Measurements from ENCODE around the gene OR5AC2. TPM values are rescaled to one million over a fixed set of nuclear protein-coding genes. Genes with fewer than 3 reads are reported as not detected.
A peak's percentile ranks its signal among the peaks of the same experiment; 100 is the strongest.

OR5AC2 gene
- total RNA-seq, 1 donor from 2014 or later: not detected

- Mint-ChIP-seq H3K4me3 (ENCODE audit: unreplicated experiment) (no peak overlapping the region), H3K27me3 (ENCODE audit: low read depth) (peaks cover 26% of the 10 kb centered on the region), H3K27ac (ENCODE audit: unreplicated experiment) (no peak overlapping the region), H3K36me3 (ENCODE audit: low read depth) (no peaks in the 10 kb centered on the region), H3K4me1 (ENCODE audit: low read depth) (no peaks in the 10 kb centered on the region), H3K9me3 (ENCODE audit: low read depth) (no peaks in the 10 kb centered on the region)
- peak; percentile 58 for TF ChIP-seq CTCF (IDR thresholded peaks at IDR 0.05)
- DNase-seq (ENCODE audit: low spot score): no peak
These were observed 18.1 kb upstream of the OR5AC2 start for GRCh38 chr3:98068824-98069223.

GRCh38 chr3:98070840-98071239, 16.1 kb upstream of the OR5AC2 start:
- Mint-ChIP-seq H3K9me3 (ENCODE audit: low read depth) (no peaks in the 10 kb centered on the region), H3K27ac (ENCODE audit: unreplicated experiment) (no peak overlapping the region), H3K4me3 (ENCODE audit: unreplicated experiment) (no peak overlapping the region), H3K27me3 (ENCODE audit: low read depth) (peaks cover 26% of the 10 kb centered on the region), H3K4me1 (ENCODE audit: low read depth) (no peaks in the 10 kb centered on the region), H3K36me3 (ENCODE audit: low read depth) (no peaks in the 10 kb centered on the region)
- no peak for DNase-seq (ENCODE audit: low spot score)
- TF ChIP-seq CTCF (IDR thresholded peaks at IDR 0.05): no peak

DNA sequence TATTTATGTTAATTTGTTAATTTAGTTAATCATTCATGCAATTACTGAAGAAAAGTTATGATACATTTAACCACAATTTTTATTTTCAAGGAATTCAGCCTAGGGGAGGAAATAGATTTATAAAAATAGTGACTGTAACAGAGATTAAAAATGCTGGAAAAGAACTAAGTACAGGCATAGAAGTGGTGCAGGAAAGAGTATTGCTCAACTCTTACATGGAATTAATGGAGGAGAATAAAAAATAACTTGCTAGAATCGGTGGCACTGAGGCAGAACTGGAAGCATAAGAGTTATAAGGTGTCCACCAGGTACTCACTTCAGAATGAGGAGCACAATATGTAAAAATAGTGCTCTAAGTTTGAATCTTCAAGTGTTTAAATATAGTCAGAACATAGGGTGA, 13.5 kb upstream of the OR5AC2 start:
- Mint-ChIP-seq H3K27me3 (ENCODE audit: low read depth) (peaks cover 22% of the 10 kb centered on the region), H3K4me3 (ENCODE audit: unreplicated experiment) (no peak overlapping the region), H3K36me3 (ENCODE audit: low read depth) (no peaks in the 10 kb centered on the region), H3K9me3 (ENCODE audit: low read depth) (no peaks in the 10 kb centered on the region), H3K27ac (ENCODE audit: unreplicated experiment) (no peak overlapping the region), H3K4me1 (ENCODE audit: low read depth) (no peaks in the 10 kb centered on the region)
- TF ChIP-seq CTCF (IDR thresholded peaks at IDR 0.05): no peak
- DNase-seq (ENCODE audit: low spot score): no peak

GRCh38 chr3:98095882-98096281, 8.9 kb downstream of the OR5AC2 start:
- no peak for TF ChIP-seq CTCF (IDR thresholded peaks at IDR 0.05)
- H3K27ac Mint-ChIP-seq (ENCODE audit: unreplicated experiment): no peak overlapping the region
- H3K4me3 Mint-ChIP-seq (ENCODE audit: unreplicated experiment): no peak overlapping the region
- peaks cover 3% of the 10 kb centered on the region for H3K27me3 Mint-ChIP-seq (ENCODE audit: low read depth)
- no peak for DNase-seq (ENCODE audit: low spot score)
- H3K9me3 Mint-ChIP-seq (ENCODE audit: low read depth): peaks cover 12% of the 10 kb centered on the region
- no peaks in the 10 kb centered on the region for H3K36me3 Mint-ChIP-seq (ENCODE audit: low read depth)
- H3K4me1 Mint-ChIP-seq (ENCODE audit: low read depth): no peaks in the 10 kb centered on the region

DNA sequence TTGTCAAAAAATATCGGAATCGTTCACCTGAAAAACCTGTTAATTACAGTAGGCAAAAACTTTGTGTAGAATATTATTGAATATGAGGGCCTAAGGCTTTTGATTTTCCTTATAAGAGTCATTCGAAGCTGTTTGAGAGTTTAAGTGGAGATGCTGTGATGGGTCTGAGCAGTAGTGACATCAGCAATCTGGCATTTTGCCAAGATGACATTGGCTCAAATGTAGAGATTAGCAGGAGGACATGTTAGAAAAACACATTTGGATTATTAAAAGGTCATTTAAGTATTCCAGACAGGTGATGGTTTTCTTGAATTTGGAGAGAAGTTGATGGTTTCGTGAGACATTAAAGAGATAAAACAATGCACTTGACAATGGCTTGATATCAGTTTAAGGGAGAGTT, 12.9 kb downstream of the OR5AC2 start:
- no peaks in the 10 kb centered on the region for H3K36me3 Mint-ChIP-seq (ENCODE audit: low read depth)
- H3K27ac Mint-ChIP-seq (ENCODE audit: unreplicated experiment): no peak overlapping the region
- no peaks in the 10 kb centered on the region for H3K27me3 Mint-ChIP-seq (ENCODE audit: low read depth)
- DNase-seq (ENCODE audit: low spot score): no peak
- peaks cover 7% of the 10 kb centered on the region for H3K9me3 Mint-ChIP-seq (ENCODE audit: low read depth)
- no peak for TF ChIP-seq CTCF (IDR thresholded peaks at IDR 0.05)
- H3K4me1 Mint-ChIP-seq (ENCODE audit: low read depth): no peaks in the 10 kb centered on the region
- no peak overlapping the region for H3K4me3 Mint-ChIP-seq (ENCODE audit: unreplicated experiment)

All from chondrocyte (in vitro differentiated cells).